Measurements from ENCODE around the gene TRIM50. TPM values are rescaled to one million over a fixed set of nuclear protein-coding genes. Genes with fewer than 3 reads are reported as not detected.
"Not testable (repeated sequence)": the region's sequence is repeated elsewhere in the genome, so short reads cannot be mapped to it uniquely, and the experiment has no call there.

The TRIM50 gene
- polyA plus RNA-seq, 3 donors: 0.21 to 0.28 (median 0.23) TPM

GRCh38 chr7:73297235-73297634, 30.6 kb downstream of the TRIM50 start:
- not testable (repeated sequence) for DNase-seq (ENCODE audit: extremely low read depth in 1 of 11, low read depth in 9 of 11, low spot score in 4 of 11)

- DNase-seq (ENCODE audit: extremely low read depth in 1 of 11, low read depth in 9 of 11, low spot score in 4 of 11): not testable (repeated sequence)
These were observed 50.7 kb downstream of the TRIM50 start for GRCh38 chr7:73277210-73277609.

- DNase-seq (ENCODE audit: extremely low read depth in 1 of 11, low read depth in 9 of 11, low spot score in 4 of 11): not testable (repeated sequence)
These were observed 60.1 kb downstream of the TRIM50 start for GRCh38 chr7:73267813-73268212.

GRCh38 chr7:73266719-73267368, 61.0 kb downstream of the TRIM50 start:
- not testable (repeated sequence) for DNase-seq (ENCODE audit: extremely low read depth in 1 of 11, low read depth in 9 of 11, low spot score in 4 of 11)

Other genes with a start within 250 kb of the TRIM50 start
- under 1 TPM; 0.20 to 0.83 (median 0.32) TPM for gene SPDYE9, start 242.0 kb downstream of the TRIM50 start, polyA plus RNA-seq (ENCODE audit: insufficient read length in 3 of 3)
- 10 to 100 TPM; 14.4 to 19.0 (median 18.6) TPM for gene NSUN5, start 19.3 kb downstream of the TRIM50 start, polyA plus RNA-seq (ENCODE audit: insufficient read length in 3 of 3)
- under 1 TPM; 0.25 to 0.70 (median 0.26) TPM for gene FKBP6, start 79 bp upstream of the TRIM50 start, polyA plus RNA-seq (ENCODE audit: insufficient read length in 3 of 3)
- gene FZD9, start 105.7 kb upstream of the TRIM50 start, polyA plus RNA-seq (ENCODE audit: insufficient read length in 3 of 3): under 1 TPM; 0.23 to 0.63 (median 0.26) TPM
- gene BAZ1B, start 194.2 kb upstream of the TRIM50 start, polyA plus RNA-seq (ENCODE audit: insufficient read length in 3 of 3): 10 to 100 TPM; 60.4 to 84.6 (median 82.2) TPM
- 10 to 100 TPM; 36.2 to 40.3 (median 40.3) TPM for gene BCL7B, start 229.6 kb upstream of the TRIM50 start, polyA plus RNA-seq (ENCODE audit: insufficient read length in 3 of 3)

All from renal cortex interstitium (tissue), 11 donors.